CD4-positive, alpha-beta memory T cell (primary cell): ENCODE data around the gene FBXL17. TPM values are rescaled to one million over a fixed set of nuclear protein-coding genes. Genes with fewer than 3 reads are reported as not detected.
"Not testable (repeated sequence)": the region's sequence is repeated elsewhere in the genome, so short reads cannot be mapped to it uniquely, and the experiment has no call there.

Experiments used
- CTCF ChIA-PET: fragments of 350-600 bp; sonication (Branson Sonifier 250); formaldehyde crosslinking; loops from one replicate; lab custom pipeline; 2021; ENCODE audit warnings: inconsistent platforms; ENCODE audit not compliant: partially characterized antibody; lab: Charles Lee
- POLR2A ChIA-PET: fragments of 350-600 bp; sonication (Branson Sonifier 250); formaldehyde crosslinking; loops from one replicate; lab custom pipeline; 2021; ENCODE audit not compliant: partially characterized antibody; lab: Charles Lee
- DNase-seq, 5 donors: peaks; one replicate each; pipeline versions ENCODE4 v3.0.0 to v3.0.0-alpha.2; 2020 to 2022; ENCODE audit warnings: mixed read lengths in 1 of 5
- H3K27ac ChIP-seq: one replicate; pipeline ENCODE4 v1.7.0; 2013; ENCODE audit warnings: low read depth, low read length
- H3K27me3 ChIP-seq: 2 replicates; pipeline ENCODE4 v1.7.0; 2013; ENCODE audit warnings: mild to moderate bottlenecking, low read length, moderate library complexity; ENCODE audit not compliant: insufficient read depth
- H3K36me3 ChIP-seq: 2 replicates; pipeline ENCODE4 v1.7.0; 2013; ENCODE audit warnings: mild to moderate bottlenecking, low read length, moderate library complexity; ENCODE audit not compliant: insufficient read depth
- H3K4me1 ChIP-seq: 2 replicates; pipeline ENCODE4 v1.7.0; 2013; ENCODE audit warnings: mild to moderate bottlenecking, low read length, moderate library complexity; ENCODE audit not compliant: insufficient read depth
- H3K4me3 ChIP-seq, 2 donors: one replicate each; pipeline ENCODE4 v1.7.0; 2013; ENCODE audit warnings: low read length in 2 of 2, mild to moderate bottlenecking in 1 of 2
- H3K9me3 ChIP-seq, 2 donors: one replicate each; pipeline ENCODE4 v1.7.0; 2013; ENCODE audit warnings: low read length in 2 of 2, control low read depth in 1 of 2; ENCODE audit not compliant: control insufficient read depth in 1 of 2
- H3K27ac Mint-ChIP-seq, 7 donors: one replicate each; pipeline ENCODE4 v1.8.0; 2020 to 2021; ENCODE audit warnings: mixed read lengths in 7 of 7, mild to moderate bottlenecking in 6 of 7, inconsistent platforms in 3 of 7, moderate library complexity in 3 of 7
- H3K27me3 Mint-ChIP-seq, 2 donors: one replicate each; pipeline ENCODE4 v1.8.0; 2020 to 2021; ENCODE audit warnings: mixed read lengths in 2 of 2
- H3K36me3 Mint-ChIP-seq, 2 donors: one replicate each; pipeline ENCODE4 v1.8.0; 2020 to 2021; ENCODE audit warnings: mixed read lengths in 2 of 2, inconsistent platforms in 1 of 2, mild to moderate bottlenecking in 1 of 2
- H3K4me1 Mint-ChIP-seq, 4 donors: one replicate each; pipeline ENCODE4 v1.8.0; 2020 to 2021; ENCODE audit warnings: mixed read lengths in 4 of 4, mild to moderate bottlenecking in 1 of 4
- H3K4me3 Mint-ChIP-seq, 8 donors: one replicate each; pipeline ENCODE4 v1.8.0; 2020 to 2021; ENCODE audit warnings: mixed read lengths in 8 of 8, mild to moderate bottlenecking in 7 of 8, moderate library complexity in 6 of 8, inconsistent platforms in 3 of 8
- H3K9me3 Mint-ChIP-seq, 8 donors: one replicate each; pipeline ENCODE4 v1.8.0; 2020 to 2021; ENCODE audit warnings: mixed read lengths in 8 of 8, mild to moderate bottlenecking in 5 of 8, inconsistent platforms in 3 of 8, moderate library complexity in 1 of 8
- intact Hi-C: fragments of 100-400 bp; cut with micrococcal nuclease; formaldehyde crosslinking; loops from one replicate; pipeline ENCODE4 v1.15.1; 2023
- polyA plus RNA-seq, 2 donors: library from polyadenylated mRNA; unstranded; fragments of 300-500 nt; fragmentation: Illumina TruSeq; gene quantifications; one replicate each; pipeline ENCODE4 v1.2.3, GENCODE V29; 2021
- total RNA-seq, 2 experiments: library from RNA; stranded (reverse); gene quantifications; one replicate each; pipeline ENCODE4 v1.2.3, GENCODE V29; 2021

FBXL17 gene
- total and polyA plus RNA-seq, 4 experiments from 2014 or later: 7.1 to 27.5 (median 16.8) TPM

GRCh38 chr5:108164574-108164973, 217.3 kb downstream of the FBXL17 start:
- ChIA-PET POLR2A (no interaction called here), CTCF (no interaction called here)
- H3K4me3 Mint-ChIP-seq: no peak overlapping the region
- no peaks in the 10 kb centered on the region for H3K4me1 ChIP-seq
- intact Hi-C loops: no loop called here
- no peaks in the 10 kb centered on the region for H3K4me1 Mint-ChIP-seq
- no peaks in the 10 kb centered on the region for H3K27me3 ChIP-seq
- no peak overlapping the region for H3K4me3 ChIP-seq
- no peaks in the 10 kb centered on the region for H3K27me3 Mint-ChIP-seq
- H3K9me3 Mint-ChIP-seq: no peaks in the 10 kb centered on the region
- no peaks in the 10 kb centered on the region for H3K36me3 ChIP-seq
- H3K27ac Mint-ChIP-seq: no peak overlapping the region
- H3K9me3 ChIP-seq: no peaks in the 10 kb centered on the region
- H3K27ac ChIP-seq: no peak overlapping the region
- peaks cover 8 to 12% of the 10 kb centered on the region in 2 donors for H3K36me3 Mint-ChIP-seq
- no peak for DNase-seq

DNA sequence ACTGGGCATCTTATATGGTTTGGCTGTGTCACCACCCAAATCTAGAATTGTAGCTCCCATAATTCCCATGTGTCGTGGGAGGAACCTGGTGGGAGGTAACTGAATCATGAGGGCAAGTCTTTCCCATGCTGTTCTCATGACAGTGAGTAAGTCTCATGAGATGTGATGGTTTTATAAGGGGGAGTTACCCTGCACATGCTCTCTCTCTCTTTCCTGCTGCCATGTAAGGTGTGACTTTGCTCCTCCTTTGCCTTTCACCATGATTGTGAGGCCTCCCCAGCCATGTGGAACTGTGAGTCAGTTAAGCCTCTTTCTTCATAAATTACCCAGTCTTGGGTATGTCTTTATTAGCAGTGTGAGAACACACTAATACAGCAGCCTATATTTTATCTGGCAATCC, 229.0 kb downstream of the FBXL17 start:
- H3K4me3 Mint-ChIP-seq, H3K27me3 ChIP-seq, H3K9me3 ChIP-seq, H3K4me3 ChIP-seq, H3K27ac ChIP-seq, POLR2A ChIA-PET, H3K4me1 ChIP-seq, H3K4me1 Mint-ChIP-seq, H3K9me3 Mint-ChIP-seq, DNase-seq, CTCF ChIA-PET, H3K27ac Mint-ChIP-seq, H3K36me3 ChIP-seq, H3K27me3 Mint-ChIP-seq, intact Hi-C loops: not testable (repeated sequence)
- H3K36me3 Mint-ChIP-seq: peaks cover 4 to 22% of the 10 kb centered on the region in 2 donors

GRCh38 chr5:108149369-108149768, 232.5 kb downstream of the FBXL17 start:
- no peak overlapping the region for H3K4me3 Mint-ChIP-seq
- intact Hi-C loops: no loop called here
- H3K36me3 Mint-ChIP-seq: peaks cover 17 to 42% of the 10 kb centered on the region in 2 donors

GRCh38 chr5:108148715-108149139, 233.2 kb downstream of the FBXL17 start:
- Mint-ChIP-seq H3K4me3 (no peak overlapping the region), H3K27me3 (no peaks in the 10 kb centered on the region)
- POLR2A ChIA-PET: no interaction called here

More at GRCh38 chr5:108149369-108149768, 232.5 kb downstream of the FBXL17 start:
- Mint-ChIP-seq H3K9me3 (peaks cover 0 to 2% (median 0%) of the 10 kb centered on the region in 8 donors), H3K27ac (no peak overlapping the region), H3K4me1 (peaks cover 3 to 11% (median 6%) of the 10 kb centered on the region in 4 donors), H3K27me3 (no peaks in the 10 kb centered on the region)
- DNase-seq: no peak
- POLR2A ChIA-PET: no interaction called here
- no peaks in the 10 kb centered on the region for H3K4me1 ChIP-seq
- CTCF ChIA-PET: no interaction called here
- no peaks in the 10 kb centered on the region for H3K9me3 ChIP-seq
- no peaks in the 10 kb centered on the region for H3K36me3 ChIP-seq
- no peaks in the 10 kb centered on the region for H3K27me3 ChIP-seq
- H3K4me3 ChIP-seq: no peak overlapping the region
- no peak overlapping the region for H3K27ac ChIP-seq

GRCh38 chr5:108146222-108146621, 235.7 kb downstream of the FBXL17 start:
- intact Hi-C loops: no loop called here
- no peaks in the 10 kb centered on the region for H3K4me1 ChIP-seq
- no peaks in the 10 kb centered on the region for H3K9me3 ChIP-seq
- peaks cover 0 to 11% (median 4%) of the 10 kb centered on the region in 4 donors for H3K4me1 Mint-ChIP-seq
- no peak overlapping the region for H3K4me3 Mint-ChIP-seq
- H3K36me3 ChIP-seq: no peaks in the 10 kb centered on the region
- no peaks in the 10 kb centered on the region for H3K9me3 Mint-ChIP-seq
- ChIA-PET CTCF (no interaction called here), POLR2A (no interaction called here)
- H3K27ac ChIP-seq: no peak overlapping the region
- no peak for DNase-seq
- H3K27ac Mint-ChIP-seq: no peak overlapping the region
- H3K27me3 Mint-ChIP-seq: no peaks in the 10 kb centered on the region
- peaks cover 15 to 29% of the 10 kb centered on the region in 2 donors for H3K36me3 Mint-ChIP-seq
- H3K27me3 ChIP-seq: no peaks in the 10 kb centered on the region
- H3K4me3 ChIP-seq: no peak overlapping the region

More at GRCh38 chr5:108148715-108149139, 233.2 kb downstream of the FBXL17 start:
- Mint-ChIP-seq H3K9me3 (peaks cover 0 to 2% (median 0%) of the 10 kb centered on the region in 8 donors), H3K4me1 (peaks cover 0 to 11% (median 6%) of the 10 kb centered on the region in 4 donors), H3K27ac (no peak overlapping the region), H3K36me3 (peaks cover 15 to 37% of the 10 kb centered on the region in 2 donors)
- Histone ChIP-seq H3K9me3 (no peaks in the 10 kb centered on the region), H3K27me3 (no peaks in the 10 kb centered on the region), H3K36me3 (no peaks in the 10 kb centered on the region), H3K4me3 (no peak overlapping the region), H3K4me1 (no peaks in the 10 kb centered on the region), H3K27ac (no peak overlapping the region)
- intact Hi-C loops: no loop called here
- no peak for DNase-seq
- CTCF ChIA-PET: no interaction called here

GRCh38 chr5:108145351-108145750, 236.5 kb downstream of the FBXL17 start:
- H3K27me3 Mint-ChIP-seq: no peaks in the 10 kb centered on the region
- H3K4me1 Mint-ChIP-seq: peaks cover 0 to 11% (median 4%) of the 10 kb centered on the region in 4 donors
- Histone ChIP-seq H3K9me3 (no peaks in the 10 kb centered on the region), H3K36me3 (no peaks in the 10 kb centered on the region), H3K27me3 (no peaks in the 10 kb centered on the region), H3K4me1 (no peaks in the 10 kb centered on the region), H3K27ac (no peak overlapping the region), H3K4me3 (no peak overlapping the region)
- no peaks in the 10 kb centered on the region for H3K9me3 Mint-ChIP-seq
- intact Hi-C loops: no loop called here
- H3K36me3 Mint-ChIP-seq: peaks cover 15 to 28% of the 10 kb centered on the region in 2 donors
- H3K27ac Mint-ChIP-seq: no peak overlapping the region
- ChIA-PET POLR2A (no interaction called here), CTCF (no interaction called here)
- H3K4me3 Mint-ChIP-seq: no peak overlapping the region
- no peak for DNase-seq

- H3K27ac Mint-ChIP-seq: no peak overlapping the region
- H3K4me3 ChIP-seq: no peak overlapping the region
- ChIA-PET POLR2A (no interaction called here), CTCF (no interaction called here)
- no peak overlapping the region for H3K27ac ChIP-seq
- no peaks in the 10 kb centered on the region for H3K36me3 ChIP-seq
- no peaks in the 10 kb centered on the region for H3K4me1 ChIP-seq
- no peaks in the 10 kb centered on the region for H3K27me3 ChIP-seq
- H3K4me3 Mint-ChIP-seq: no peak overlapping the region
- no peaks in the 10 kb centered on the region for H3K9me3 ChIP-seq
- H3K9me3 Mint-ChIP-seq: no peaks in the 10 kb centered on the region
- no peak for DNase-seq
- no peaks in the 10 kb centered on the region for H3K27me3 Mint-ChIP-seq
- H3K4me1 Mint-ChIP-seq: peaks cover 0 to 11% (median 4%) of the 10 kb centered on the region in 4 donors
- peaks cover 15 to 28% of the 10 kb centered on the region in 2 donors for H3K36me3 Mint-ChIP-seq
- intact Hi-C loops: no loop called here
These were observed 237.6 kb downstream of the FBXL17 start for GRCh38 chr5:108144332-108144731.
